ENCODE data around the gene CLN6.
"Not testable (repeated sequence)": the region's sequence is repeated elsewhere in the genome, so short reads cannot be mapped to it uniquely, and the experiment has no call there.

Gene CLN6

GRCh38 chr15:68228143-68228970 is 1.2 kb downstream of the CLN6 start:
- Histone ChIP-seq H3K4me3 (ENCODE audit: insufficient read length, low read depth) (peak overlapping the region; percentile 64), H3K4me1 (ENCODE audit: insufficient read depth, insufficient read length) (peaks cover 15% of the 10 kb centered on the region), H3K27me3 (ENCODE audit: insufficient read depth, insufficient read length) (no peaks in the 10 kb centered on the region), H3K9me3 (ENCODE audit: insufficient read depth, low read length) (peaks cover 14% of the 10 kb centered on the region), H3K36me3 (ENCODE audit: insufficient read depth, insufficient read length, low read length) (peaks cover 21% of the 10 kb centered on the region), H3K9ac (ENCODE audit: insufficient read length, low read depth) (peak overlapping the region; percentile 96)
- TF ChIP-seq ZNF274 (IDR thresholded peaks at IDR 0.05; ENCODE audit: low read depth, low read length) (no peak), YY1 (IDR thresholded peaks at IDR 0.05; ENCODE audit: insufficient read depth, insufficient read length) (no peak), SUZ12 (IDR thresholded peaks at IDR 0.05; ENCODE audit: extremely low read depth, insufficient read depth, insufficient read length) (no peak)
- DNase-seq (ENCODE audit: low read depth, low spot score), result no peak

GRCh38 chr15:68227643-68228142 is 1.8 kb downstream of the CLN6 start:
- Histone ChIP-seq H3K9me3 (ENCODE audit: insufficient read depth, low read length) (peaks cover 20% of the 10 kb centered on the region), H3K36me3 (ENCODE audit: insufficient read depth, insufficient read length, low read length) (peaks cover 25% of the 10 kb centered on the region), H3K27me3 (ENCODE audit: insufficient read depth, insufficient read length) (no peaks in the 10 kb centered on the region), H3K4me1 (ENCODE audit: insufficient read depth, insufficient read length) (peaks cover 15% of the 10 kb centered on the region), H3K9ac (ENCODE audit: insufficient read length, low read depth) (peak overlapping the region; percentile 96), H3K4me3 (ENCODE audit: insufficient read length, low read depth) (peak overlapping the region; percentile 64)
- TF ChIP-seq ZNF274 (IDR thresholded peaks at IDR 0.05; ENCODE audit: low read depth, low read length) (no peak), YY1 (IDR thresholded peaks at IDR 0.05; ENCODE audit: insufficient read depth, insufficient read length) (no peak), SUZ12 (IDR thresholded peaks at IDR 0.05; ENCODE audit: extremely low read depth, insufficient read depth, insufficient read length) (no peak)
- no peak for DNase-seq (ENCODE audit: low read depth, low spot score)

- not testable (repeated sequence) for H3K9ac ChIP-seq (ENCODE audit: insufficient read length, low read depth); DNase-seq (ENCODE audit: low read depth, low spot score); H3K4me3 ChIP-seq (ENCODE audit: insufficient read length, low read depth); H3K27me3 ChIP-seq (ENCODE audit: insufficient read depth, insufficient read length)
- Histone ChIP-seq H3K36me3 (ENCODE audit: insufficient read depth, insufficient read length, low read length) (peaks cover 30% of the 10 kb centered on the region), H3K4me1 (ENCODE audit: insufficient read depth, insufficient read length) (peaks cover 15% of the 10 kb centered on the region), H3K9me3 (ENCODE audit: insufficient read depth, low read length) (peaks cover 33% of the 10 kb centered on the region)
Measured at GRCh38 chr15:68225442-68225841, 4.1 kb downstream of the CLN6 start.

- no peak overlapping the region for H3K4me3 ChIP-seq (ENCODE audit: insufficient read length, low read depth)
- TF ChIP-seq ZNF274 (IDR thresholded peaks at IDR 0.05; ENCODE audit: low read depth, low read length) (no peak), YY1 (IDR thresholded peaks at IDR 0.05; ENCODE audit: insufficient read depth, insufficient read length) (no peak), SUZ12 (IDR thresholded peaks at IDR 0.05; ENCODE audit: extremely low read depth, insufficient read depth, insufficient read length) (no peak)
- DNase-seq (ENCODE audit: low read depth, low spot score), result no peak
- H3K9ac ChIP-seq (ENCODE audit: insufficient read length, low read depth), result no peak overlapping the region
- H3K4me1 ChIP-seq (ENCODE audit: insufficient read depth, insufficient read length), result peaks cover 10% of the 10 kb centered on the region
- peaks cover 41% of the 10 kb centered on the region for H3K9me3 ChIP-seq (ENCODE audit: insufficient read depth, low read length)
- no peaks in the 10 kb centered on the region for H3K27me3 ChIP-seq (ENCODE audit: insufficient read depth, insufficient read length)
- H3K36me3 ChIP-seq (ENCODE audit: insufficient read depth, insufficient read length, low read length), result peaks cover 37% of the 10 kb centered on the region
Measured at GRCh38 chr15:68224546-68225250, 4.8 kb downstream of the CLN6 start.

- peaks cover 10% of the 10 kb centered on the region for H3K4me1 ChIP-seq (ENCODE audit: insufficient read depth, insufficient read length)
- H3K36me3 ChIP-seq (ENCODE audit: insufficient read depth, insufficient read length, low read length), result peaks cover 43% of the 10 kb centered on the region
- no peak overlapping the region for H3K4me3 ChIP-seq (ENCODE audit: insufficient read length, low read depth)
- TF ChIP-seq YY1 (IDR thresholded peaks at IDR 0.05; ENCODE audit: insufficient read depth, insufficient read length) (no peak), ZNF274 (IDR thresholded peaks at IDR 0.05; ENCODE audit: low read depth, low read length) (no peak), SUZ12 (IDR thresholded peaks at IDR 0.05; ENCODE audit: extremely low read depth, insufficient read depth, insufficient read length) (no peak)
- no peak overlapping the region for H3K9ac ChIP-seq (ENCODE audit: insufficient read length, low read depth)
- H3K27me3 ChIP-seq (ENCODE audit: insufficient read depth, insufficient read length), result no peaks in the 10 kb centered on the region
- H3K9me3 ChIP-seq (ENCODE audit: insufficient read depth, low read length), result peaks cover 45% of the 10 kb centered on the region
- DNase-seq (ENCODE audit: low read depth, low spot score), result no peak
Measured at GRCh38 chr15:68224108-68224507, 5.4 kb downstream of the CLN6 start.

DNA sequence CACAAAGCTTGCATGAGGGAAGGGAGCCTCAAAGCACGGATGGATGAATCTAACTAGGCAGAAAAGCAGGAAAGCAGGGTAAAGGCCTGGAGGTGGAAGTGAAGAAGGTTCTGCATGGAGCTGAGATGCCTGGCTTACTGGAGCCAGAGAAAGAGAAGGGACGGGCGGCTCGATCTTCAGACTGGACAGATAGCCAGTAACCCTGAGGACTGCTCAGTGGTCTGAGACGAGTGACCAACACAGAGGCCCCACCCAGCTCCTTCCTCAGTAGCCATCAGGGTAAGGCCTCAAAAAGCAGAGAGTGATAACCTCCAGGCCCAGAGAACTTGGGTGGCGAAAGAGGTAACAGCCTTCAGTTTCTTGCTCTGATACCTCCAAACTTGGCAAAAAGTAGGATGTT is 6.4 kb downstream of the CLN6 start:
- Histone ChIP-seq H3K9ac (ENCODE audit: insufficient read length, low read depth) (no peak overlapping the region), H3K4me3 (ENCODE audit: insufficient read length, low read depth) (no peak overlapping the region), H3K36me3 (ENCODE audit: insufficient read depth, insufficient read length, low read length) (peaks cover 52% of the 10 kb centered on the region), H3K9me3 (ENCODE audit: insufficient read depth, low read length) (peaks cover 45% of the 10 kb centered on the region), H3K4me1 (ENCODE audit: insufficient read depth, insufficient read length) (peaks cover 8% of the 10 kb centered on the region), H3K27me3 (ENCODE audit: insufficient read depth, insufficient read length) (no peaks in the 10 kb centered on the region)
- no peak for DNase-seq (ENCODE audit: low read depth, low spot score)
- TF ChIP-seq YY1 (IDR thresholded peaks at IDR 0.05; ENCODE audit: insufficient read depth, insufficient read length) (no peak), ZNF274 (IDR thresholded peaks at IDR 0.05; ENCODE audit: low read depth, low read length) (no peak), SUZ12 (IDR thresholded peaks at IDR 0.05; ENCODE audit: extremely low read depth, insufficient read depth, insufficient read length) (no peak)

DNA sequence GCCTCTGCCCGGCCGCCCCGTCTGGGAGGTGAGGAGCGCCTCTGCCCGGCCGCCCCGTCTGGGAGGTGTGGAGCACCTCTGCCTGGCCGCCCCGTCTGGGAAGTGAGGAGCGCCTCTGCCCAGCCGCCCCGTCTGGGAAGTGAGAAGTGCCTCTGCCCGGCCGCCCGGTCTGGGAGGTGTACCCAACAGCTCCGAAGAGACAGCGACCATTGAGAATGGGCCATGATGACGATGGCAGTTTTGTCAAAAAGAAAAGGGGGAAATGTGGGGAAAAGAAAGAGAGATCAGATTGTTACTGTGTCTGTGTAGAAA is 7.1 kb downstream of the CLN6 start:
- not testable (repeated sequence) for H3K4me3 ChIP-seq (ENCODE audit: insufficient read length, low read depth); H3K4me1 ChIP-seq (ENCODE audit: insufficient read depth, insufficient read length); H3K27me3 ChIP-seq (ENCODE audit: insufficient read depth, insufficient read length); H3K9ac ChIP-seq (ENCODE audit: insufficient read length, low read depth); DNase-seq (ENCODE audit: low read depth, low spot score)
- H3K9me3 ChIP-seq (ENCODE audit: insufficient read depth, low read length), result peaks cover 45% of the 10 kb centered on the region
- peaks cover 52% of the 10 kb centered on the region for H3K36me3 ChIP-seq (ENCODE audit: insufficient read depth, insufficient read length, low read length)

DNA sequence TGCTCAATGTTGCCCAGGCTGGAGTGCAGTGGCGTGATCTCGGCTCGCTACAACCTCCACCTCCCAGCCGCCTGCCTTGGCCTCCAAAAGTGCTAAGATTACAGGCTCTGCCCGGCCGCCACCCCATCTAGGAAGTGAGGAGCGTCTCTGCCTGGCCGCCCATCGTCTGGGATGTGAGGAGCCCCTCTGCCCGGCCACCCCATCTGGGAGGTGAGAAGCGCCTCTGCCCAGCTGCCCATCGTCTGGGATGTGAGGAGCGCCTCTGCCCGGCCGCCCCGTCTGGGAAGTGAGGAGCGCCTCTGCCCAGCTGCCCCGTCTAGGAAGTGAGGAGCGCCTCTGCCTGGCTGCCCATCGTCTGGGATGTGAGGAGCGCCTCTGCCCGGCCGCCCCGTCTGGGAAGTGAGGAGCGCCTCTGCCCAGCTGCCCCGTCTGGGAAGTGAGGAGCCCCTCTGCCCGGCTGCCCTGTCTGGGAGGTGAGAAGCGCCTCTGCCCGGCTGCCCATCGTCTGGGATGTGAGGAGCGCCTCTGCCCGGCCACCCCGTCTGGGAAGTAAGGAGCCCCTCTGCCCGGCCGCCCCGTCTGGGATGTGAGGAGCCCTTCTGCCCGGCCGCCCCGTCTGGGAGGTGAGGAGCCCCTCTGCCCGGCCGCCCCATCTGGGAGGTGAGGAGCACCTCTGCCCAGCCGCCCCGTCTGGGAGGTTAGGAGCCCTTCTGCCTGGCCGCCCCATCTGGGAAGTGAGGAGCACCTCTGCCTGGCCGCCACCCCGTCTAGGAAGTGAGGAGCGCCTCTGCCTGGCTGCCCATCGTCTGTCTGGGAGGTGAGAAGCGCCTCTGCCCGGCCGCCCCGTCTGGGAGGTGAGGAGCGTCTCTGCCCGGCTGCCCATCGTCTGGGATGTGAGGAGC is 7.7 kb downstream of the CLN6 start:
- not testable (repeated sequence) for H3K4me3 ChIP-seq (ENCODE audit: insufficient read length, low read depth); H3K9ac ChIP-seq (ENCODE audit: insufficient read length, low read depth); DNase-seq (ENCODE audit: low read depth, low spot score); H3K27me3 ChIP-seq (ENCODE audit: insufficient read depth, insufficient read length); H3K4me1 ChIP-seq (ENCODE audit: insufficient read depth, insufficient read length)
- H3K9me3 ChIP-seq (ENCODE audit: insufficient read depth, low read length), result peaks cover 45% of the 10 kb centered on the region
- peaks cover 55% of the 10 kb centered on the region for H3K36me3 ChIP-seq (ENCODE audit: insufficient read depth, insufficient read length, low read length)
